22Rv1 (cell line): ENCODE results near the gene KSR2.

ENCODE experiments used
- CTCF ChIP-seq: fragments of 450-650 bp; IDR thresholded peaks from 2 replicates; pipeline ENCODE4 v1.5.1; 2017; ENCODE audit warnings: mild to moderate bottlenecking
- ZFX ChIP-seq: fragments of 450-650 bp; IDR thresholded peaks from 2 replicates; pipeline ENCODE4 v1.6.1; 2017; ENCODE audit warnings: antibody characterized with exemption, borderline replicate concordance

- no peak for TF ChIP-seq CTCF
- TF ChIP-seq ZFX = no peak
These were observed 72.8 kb downstream of the KSR2 start for GRCh38 chr12:117896009-117896408.
